Tongue (tissue), 2 donors: Measurements from ENCODE around the gene GRIN1. TPM values are rescaled to one million over a fixed set of nuclear protein-coding genes. Genes with fewer than 3 reads are reported as not detected.
"Not testable (repeated sequence)": the region's sequence is repeated elsewhere in the genome, so short reads cannot be mapped to it uniquely, and the experiment has no call there.

Experiments
- DNase-seq: peaks from one replicate; pipeline ENCODE4 v3.0.0-alpha.2; 2015
- total RNA-seq: library from RNA; depleted of rRNA; stranded (reverse); fragments of >200 nt; gene quantifications from one replicate; pipeline ENCODE4 v1.2.3, GENCODE V29; 2014

Gene GRIN1
- total RNA-seq, 1 donor from 2014 or later = 1.1 TPM

- DNase-seq = no peak
Observed at GRCh38 chr9:137111788-137112563, 27.0 kb upstream of the GRIN1 start.

GRCh38 chr9:137112564-137113384 lies 26.2 kb upstream of the GRIN1 start:
- no peak for DNase-seq

- DNase-seq = no peak
Observed at GRCh38 chr9:137113385-137114159, 25.4 kb upstream of the GRIN1 start.

- DNase-seq = no peak
Observed at GRCh38 chr9:137114220-137114612, 24.7 kb upstream of the GRIN1 start.

GRCh38 chr9:137114613-137115393 lies 24.2 kb upstream of the GRIN1 start, which contains the start of gene DPP7:
DPP7 (minus strand) TSS chr9:137114733; CDS start chr9:137114713, 20 bp downstream.
- peak; percentile 57 for DNase-seq

- no peak for DNase-seq
Observed at GRCh38 chr9:137115394-137116026, 23.4 kb upstream of the GRIN1 start.

- no peak for DNase-seq
Observed at GRCh38 chr9:137116027-137116507, 22.9 kb upstream of the GRIN1 start.

GRCh38 chr9:137116728-137117127 lies 22.2 kb upstream of the GRIN1 start:
- no peak for DNase-seq

- DNase-seq = no peak
Observed at GRCh38 chr9:137117269-137117731, 21.7 kb upstream of the GRIN1 start.

- DNase-seq = not testable (repeated sequence)
Observed at GRCh38 chr9:137118092-137118603, 20.8 kb upstream of the GRIN1 start.

- not testable (repeated sequence) for DNase-seq
Observed at GRCh38 chr9:137121927-137122795, 16.8 kb upstream of the GRIN1 start.

GRCh38 chr9:137122796-137123467 lies 16.0 kb upstream of the GRIN1 start:
- not testable (repeated sequence) for DNase-seq

- no peak for DNase-seq
Observed at GRCh38 chr9:137123468-137123837, 15.5 kb upstream of the GRIN1 start.

- not testable (repeated sequence) for DNase-seq
Observed at GRCh38 chr9:137123952-137124462, 14.9 kb upstream of the GRIN1 start.

- no peak for DNase-seq
Observed at GRCh38 chr9:137126786-137127185, 12.2 kb upstream of the GRIN1 start.

GRCh38 chr9:137127301-137128157 lies 11.4 kb upstream of the GRIN1 start:
- no peak for DNase-seq

GRCh38 chr9:137128158-137128861 lies 10.6 kb upstream of the GRIN1 start:
- peak; percentile 73 for DNase-seq
